ENCODE data around the gene LYPLAL1.

DNA sequence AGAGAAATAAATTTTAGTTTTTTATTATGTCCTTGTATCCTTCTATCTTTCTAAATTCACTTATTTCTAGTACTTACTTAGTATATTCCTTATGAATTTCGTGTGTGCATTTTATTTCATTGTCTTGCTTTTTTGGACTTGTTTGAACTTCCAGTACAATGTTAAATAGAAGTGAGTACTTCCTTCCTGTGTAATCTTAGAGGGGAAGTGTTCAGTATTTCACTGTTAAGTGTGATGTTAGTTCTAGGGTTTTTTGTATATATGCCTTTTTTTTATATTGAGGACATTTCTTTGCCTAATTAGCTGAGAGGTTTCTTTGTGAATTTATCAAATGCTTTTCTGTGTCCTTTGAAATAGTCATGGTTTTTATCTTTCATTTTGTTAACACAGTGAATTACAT lies 10.7 kb downstream of the LYPLAL1 start:
- TF ChIP-seq, protein P1, sequence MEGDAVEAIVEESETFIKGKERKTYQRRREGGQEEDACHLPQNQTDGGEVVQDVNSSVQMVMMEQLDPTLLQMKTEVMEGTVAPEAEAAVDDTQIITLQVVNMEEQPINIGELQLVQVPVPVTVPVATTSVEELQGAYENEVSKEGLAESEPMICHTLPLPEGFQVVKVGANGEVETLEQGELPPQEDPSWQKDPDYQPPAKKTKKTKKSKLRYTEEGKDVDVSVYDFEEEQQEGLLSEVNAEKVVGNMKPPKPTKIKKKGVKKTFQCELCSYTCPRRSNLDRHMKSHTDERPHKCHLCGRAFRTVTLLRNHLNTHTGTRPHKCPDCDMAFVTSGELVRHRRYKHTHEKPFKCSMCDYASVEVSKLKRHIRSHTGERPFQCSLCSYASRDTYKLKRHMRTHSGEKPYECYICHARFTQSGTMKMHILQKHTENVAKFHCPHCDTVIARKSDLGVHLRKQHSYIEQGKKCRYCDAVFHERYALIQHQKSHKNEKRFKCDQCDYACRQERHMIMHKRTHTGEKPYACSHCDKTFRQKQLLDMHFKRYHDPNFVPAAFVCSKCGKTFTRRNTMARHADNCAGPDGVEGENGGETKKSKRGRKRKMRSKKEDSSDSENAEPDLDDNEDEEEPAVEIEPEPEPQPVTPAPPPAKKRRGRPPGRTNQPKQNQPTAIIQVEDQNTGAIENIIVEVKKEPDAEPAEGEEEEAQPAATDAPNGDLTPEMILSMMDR (IDR thresholded peaks at IDR 0.05), result no peak
- no peak for TF ChIP-seq POLR2A (IDR thresholded peaks at IDR 0.05)
